Measurements from ENCODE around the gene CCDC12.
A peak's percentile ranks its signal among the peaks of the same experiment; 100 is the strongest.

The CCDC12 gene

DNA sequence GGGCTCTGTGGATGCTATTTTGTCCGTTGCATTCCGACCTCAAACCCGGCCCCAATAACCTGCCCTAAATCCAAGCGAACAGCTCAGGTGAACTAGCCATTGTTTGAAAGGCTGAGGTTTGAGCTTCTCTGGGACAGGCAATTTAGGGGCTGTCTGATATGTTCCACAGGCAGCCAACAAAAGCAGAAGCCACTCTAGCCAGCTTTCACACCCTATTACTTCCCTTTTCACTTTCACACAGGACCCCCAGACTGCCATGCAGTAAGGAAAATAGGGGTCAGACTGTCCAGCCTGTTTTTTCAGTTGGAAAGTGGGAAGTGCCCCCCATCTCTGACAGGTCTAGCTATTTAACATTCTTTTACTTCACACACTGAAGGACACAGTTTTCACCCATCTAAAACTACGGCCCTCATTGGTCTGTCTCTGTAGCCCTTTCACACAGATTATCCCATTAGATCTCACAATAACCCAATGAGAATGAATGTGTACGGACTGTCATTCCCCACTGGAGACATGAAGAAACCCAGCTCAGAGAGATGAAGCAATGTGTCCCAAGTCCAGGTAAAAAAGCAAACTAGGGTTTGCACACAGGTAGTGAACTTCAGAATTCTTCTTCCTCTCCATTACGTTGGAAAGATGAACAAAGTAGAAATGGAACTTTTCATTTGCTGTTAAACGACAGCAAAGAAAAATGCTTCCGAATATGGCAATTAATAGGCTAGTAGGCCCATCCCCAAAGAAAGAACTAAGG lies 1.9 kb downstream of the CCDC12 start:
- DNase-seq (ENCODE audit: low read depth), result peak; percentile 51

DNA sequence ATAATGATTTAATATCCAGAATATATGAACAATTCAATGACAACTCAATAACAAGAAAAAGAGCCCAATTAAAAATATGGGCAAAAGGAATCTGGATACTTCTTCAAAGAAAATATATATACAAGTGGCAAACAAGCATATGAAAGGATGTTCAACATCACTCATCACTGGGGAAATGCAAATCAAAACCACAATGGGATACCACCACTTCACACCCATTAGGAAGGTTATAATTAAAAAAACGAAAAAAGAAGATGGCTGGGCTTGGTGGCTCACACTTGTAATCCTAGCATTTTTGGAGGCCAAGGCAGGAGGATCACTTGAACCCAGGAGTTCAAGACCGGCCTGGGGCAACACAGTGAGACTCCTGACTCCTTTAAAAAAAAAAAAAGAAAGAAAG lies 4.1 kb downstream of the CCDC12 start:
- H3K4me3 ChIP-seq (ENCODE audit: low read depth, low read length), result no peak overlapping the region

More for the DNA sequence above, 1.9 kb downstream of the CCDC12 start:
- peak overlapping the region; percentile 42 for H3K4me3 ChIP-seq (ENCODE audit: low read depth, low read length)
- TF ChIP-seq POLR2A (IDR thresholded peaks at IDR 0.05; ENCODE audit: extremely low read depth, insufficient read length) (no peak), MYC (IDR thresholded peaks at IDR 0.05; ENCODE audit: low read depth, low read length) (no peak)
- TF ChIP-seq, protein P1, sequence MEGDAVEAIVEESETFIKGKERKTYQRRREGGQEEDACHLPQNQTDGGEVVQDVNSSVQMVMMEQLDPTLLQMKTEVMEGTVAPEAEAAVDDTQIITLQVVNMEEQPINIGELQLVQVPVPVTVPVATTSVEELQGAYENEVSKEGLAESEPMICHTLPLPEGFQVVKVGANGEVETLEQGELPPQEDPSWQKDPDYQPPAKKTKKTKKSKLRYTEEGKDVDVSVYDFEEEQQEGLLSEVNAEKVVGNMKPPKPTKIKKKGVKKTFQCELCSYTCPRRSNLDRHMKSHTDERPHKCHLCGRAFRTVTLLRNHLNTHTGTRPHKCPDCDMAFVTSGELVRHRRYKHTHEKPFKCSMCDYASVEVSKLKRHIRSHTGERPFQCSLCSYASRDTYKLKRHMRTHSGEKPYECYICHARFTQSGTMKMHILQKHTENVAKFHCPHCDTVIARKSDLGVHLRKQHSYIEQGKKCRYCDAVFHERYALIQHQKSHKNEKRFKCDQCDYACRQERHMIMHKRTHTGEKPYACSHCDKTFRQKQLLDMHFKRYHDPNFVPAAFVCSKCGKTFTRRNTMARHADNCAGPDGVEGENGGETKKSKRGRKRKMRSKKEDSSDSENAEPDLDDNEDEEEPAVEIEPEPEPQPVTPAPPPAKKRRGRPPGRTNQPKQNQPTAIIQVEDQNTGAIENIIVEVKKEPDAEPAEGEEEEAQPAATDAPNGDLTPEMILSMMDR (IDR thresholded peaks at IDR 0.05; ENCODE audit: low read depth, low read length), result no peak
- TF ChIP-seq, protein P2, sequence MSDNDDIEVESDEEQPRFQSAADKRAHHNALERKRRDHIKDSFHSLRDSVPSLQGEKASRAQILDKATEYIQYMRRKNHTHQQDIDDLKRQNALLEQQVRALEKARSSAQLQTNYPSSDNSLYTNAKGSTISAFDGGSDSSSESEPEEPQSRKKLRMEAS (IDR thresholded peaks at IDR 0.05; ENCODE audit: low read depth, low read length), result no peak

DNA sequence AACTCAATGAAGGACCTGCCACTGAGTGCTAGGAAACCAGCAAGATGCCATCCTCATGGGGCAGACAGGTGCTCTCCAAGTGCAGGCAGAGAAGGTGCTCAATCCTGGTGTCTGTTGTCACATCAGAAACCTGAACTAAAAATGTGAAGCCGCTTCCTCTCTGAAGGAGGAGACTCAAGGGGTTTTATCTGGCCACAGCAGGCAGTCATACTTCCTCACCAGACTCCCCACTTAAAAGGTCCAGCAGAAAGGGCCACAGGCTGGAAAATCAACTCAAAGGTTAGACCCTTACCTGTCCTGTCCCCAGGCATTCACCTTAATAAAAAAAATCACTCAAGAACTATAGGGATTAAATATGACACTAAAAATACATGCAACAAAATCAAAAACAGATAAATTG lies 4.8 kb downstream of the CCDC12 start:
- TF ChIP-seq MYC (IDR thresholded peaks at IDR 0.05; ENCODE audit: low read depth, low read length) (no peak), POLR2A (IDR thresholded peaks at IDR 0.05; ENCODE audit: extremely low read depth, insufficient read length) (no peak)
- TF ChIP-seq, protein P2 (IDR thresholded peaks at IDR 0.05; ENCODE audit: low read depth, low read length), result no peak
- TF ChIP-seq, protein P1 (IDR thresholded peaks at IDR 0.05; ENCODE audit: low read depth, low read length), result no peak
- H3K4me3 ChIP-seq (ENCODE audit: low read depth, low read length), result no peak overlapping the region

More for the DNA sequence above, 4.1 kb downstream of the CCDC12 start:
- no peak for TF ChIP-seq MYC (IDR thresholded peaks at IDR 0.05; ENCODE audit: low read depth, low read length)
- TF ChIP-seq, protein P1 (IDR thresholded peaks at IDR 0.05; ENCODE audit: low read depth, low read length), result no peak
- TF ChIP-seq, protein P2 (IDR thresholded peaks at IDR 0.05; ENCODE audit: low read depth, low read length), result no peak
- TF ChIP-seq POLR2A (IDR thresholded peaks at IDR 0.05; ENCODE audit: extremely low read depth, insufficient read length), result no peak
- no peak for DNase-seq (ENCODE audit: low read depth)

DNA sequence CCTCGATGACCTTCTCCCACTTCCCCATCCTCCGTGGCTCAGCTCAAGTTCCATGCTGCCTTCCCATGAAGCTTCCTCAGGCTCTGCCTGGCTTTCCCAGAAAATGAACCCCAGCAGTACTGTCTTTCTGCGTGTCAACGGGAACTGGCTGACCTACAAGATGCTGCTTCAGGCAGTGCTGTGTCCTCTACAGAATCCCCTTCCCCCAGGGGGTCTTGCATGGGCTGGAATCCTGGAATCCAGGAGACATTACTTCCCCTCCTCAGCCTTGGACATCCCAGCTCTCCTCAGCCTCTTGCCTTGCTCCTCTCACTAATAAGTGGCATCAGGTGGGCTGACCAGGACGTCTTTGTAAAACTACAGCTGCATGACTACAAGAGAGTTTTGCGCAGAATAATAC lies 5.4 kb downstream of the CCDC12 start:
- no peak for DNase-seq (ENCODE audit: low read depth)
- TF ChIP-seq, protein P1 (IDR thresholded peaks at IDR 0.05; ENCODE audit: low read depth, low read length), result no peak
- TF ChIP-seq POLR2A (IDR thresholded peaks at IDR 0.05; ENCODE audit: extremely low read depth, insufficient read length) (no peak), MYC (IDR thresholded peaks at IDR 0.05; ENCODE audit: low read depth, low read length) (no peak)
- TF ChIP-seq, protein P2 (IDR thresholded peaks at IDR 0.05; ENCODE audit: low read depth, low read length), result no peak
- no peak overlapping the region for H3K4me3 ChIP-seq (ENCODE audit: low read depth, low read length)

More for the DNA sequence above, 4.8 kb downstream of the CCDC12 start:
- DNase-seq (ENCODE audit: low read depth), result peak; percentile 41

DNA sequence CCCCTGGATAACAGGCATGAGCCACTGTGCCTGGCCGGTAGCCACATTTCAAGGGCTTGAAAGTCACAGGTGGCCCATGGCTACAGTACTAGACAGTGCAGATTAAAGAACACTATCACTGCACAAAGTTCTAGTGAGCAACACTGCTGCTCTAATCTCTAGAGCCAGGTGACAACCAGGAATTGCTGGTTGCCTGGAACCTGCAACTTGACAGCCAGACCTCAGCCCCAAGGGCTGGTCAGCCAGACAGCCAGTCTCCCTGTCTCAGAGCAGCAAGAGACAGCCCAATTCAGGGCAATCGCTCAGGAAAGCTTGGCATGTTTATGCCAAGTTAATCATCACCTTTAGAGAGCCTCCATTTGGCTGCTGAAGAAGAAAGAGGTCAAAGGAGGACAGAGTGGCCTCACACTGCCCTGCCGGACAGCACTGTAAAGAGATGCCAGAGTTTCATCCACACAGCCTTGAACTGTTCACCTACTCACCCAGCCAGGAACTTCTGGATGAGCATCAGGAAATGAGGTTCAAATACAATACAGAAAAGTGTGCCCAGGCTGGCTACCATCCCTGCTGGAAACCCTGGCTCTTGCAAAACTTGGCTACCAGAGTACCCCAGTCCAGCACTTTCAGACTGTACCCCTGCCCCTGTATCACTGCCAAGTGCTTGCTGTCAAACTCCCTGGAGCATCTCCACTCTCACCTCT lies 6.0 kb downstream of the CCDC12 start:
- no peak overlapping the region for H3K4me3 ChIP-seq (ENCODE audit: low read depth, low read length)
- no peak for DNase-seq (ENCODE audit: low read depth)
- TF ChIP-seq, protein P2 (IDR thresholded peaks at IDR 0.05; ENCODE audit: low read depth, low read length), result no peak
- TF ChIP-seq POLR2A (IDR thresholded peaks at IDR 0.05; ENCODE audit: extremely low read depth, insufficient read length), result no peak
- no peak for TF ChIP-seq MYC (IDR thresholded peaks at IDR 0.05; ENCODE audit: low read depth, low read length)
- TF ChIP-seq, protein P1 (IDR thresholded peaks at IDR 0.05; ENCODE audit: low read depth, low read length), result no peak
